Activated T-cell treated with anti-CD3 and anti-CD28 coated beads, Interleukin-2, amount 50 U/mL, for 72 hours (primary cell): ENCODE measurements around the gene NTNG2. TPM values are rescaled to one million over a fixed set of nuclear protein-coding genes. Genes with fewer than 3 reads are reported as not detected.

Experiments
- ATAC-seq, 2 donors: fragments of 150-1000 bp; cut with Tn5 transposase; replicated peaks in 1 of 2; 2 replicates each; pipeline ENCODE4 v1.10.0; 2021; ENCODE audit warnings: moderate library complexity in 2 of 2, mild to moderate bottlenecking in 1 of 2
- DNase-seq, 2 donors: peaks; one replicate each; pipeline ENCODE4 v3.0.0; 2021 to 2022; ENCODE audit warnings: mixed read lengths in 1 of 2
- H3K27ac Mint-ChIP-seq: one replicate; pipeline ENCODE4 v1.8.0; 2022; ENCODE audit warnings: mild to moderate bottlenecking, moderate library complexity, mixed read lengths
- H3K27me3 Mint-ChIP-seq: one replicate; pipeline ENCODE4 v1.8.0; 2022; ENCODE audit warnings: low read depth, mixed read lengths
- H3K36me3 Mint-ChIP-seq, 2 donors: one replicate each; pipeline ENCODE4 v1.8.0; 2022; ENCODE audit warnings: mixed read lengths in 2 of 2, mild to moderate bottlenecking in 1 of 2; ENCODE audit not compliant: insufficient read depth in 2 of 2
- H3K4me1 Mint-ChIP-seq: one replicate; pipeline ENCODE4 v1.8.0; 2022; ENCODE audit warnings: low read depth, mixed read lengths
- H3K4me3 Mint-ChIP-seq, 2 donors: one replicate each; pipeline ENCODE4 v1.8.0; 2022; ENCODE audit warnings: mild to moderate bottlenecking in 2 of 2, mixed read lengths in 2 of 2, moderate library complexity in 2 of 2
- H3K9me3 Mint-ChIP-seq, 2 donors: one replicate each; pipeline ENCODE4 v1.8.0; 2022; ENCODE audit warnings: mixed read lengths in 2 of 2
- total RNA-seq, 2 donors: library from RNA; stranded (reverse); gene quantifications; one replicate each; pipeline ENCODE4 v1.2.3, GENCODE V29; 2022

Gene NTNG2
- total RNA-seq, 2 donors from 2014 or later = 3.2 to 5.4 TPM

DNA sequence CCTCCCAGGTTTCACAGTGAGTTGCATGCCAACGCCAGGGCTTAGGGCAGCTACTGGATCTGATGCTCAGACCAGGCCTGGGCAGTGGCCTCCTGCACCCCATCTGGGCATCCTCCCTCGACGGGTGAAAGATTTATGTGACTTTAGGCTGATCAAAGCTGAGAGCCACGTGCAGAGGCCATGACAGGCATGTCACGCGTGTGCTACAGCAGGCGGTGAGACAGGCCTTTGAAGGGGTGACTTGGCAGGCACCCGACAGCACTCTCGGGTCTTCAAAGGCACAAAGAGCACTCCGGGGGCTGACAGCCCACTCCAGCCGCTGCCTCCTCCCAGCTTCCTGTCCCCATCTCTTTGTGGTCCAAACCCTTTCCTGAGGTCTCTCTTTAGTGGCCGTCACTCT is 66.2 kb downstream of the NTNG2 start:
- no peak for DNase-seq
- no peak for ATAC-seq
- Mint-ChIP-seq H3K27ac (no peak overlapping the region), H3K4me3 (no peak overlapping the region), H3K36me3 (no peaks in the 10 kb centered on the region), H3K27me3 (no peaks in the 10 kb centered on the region), H3K9me3 (no peaks in the 10 kb centered on the region), H3K4me1 (peaks cover 5% of the 10 kb centered on the region)

- no peaks in the 10 kb centered on the region for H3K27me3 Mint-ChIP-seq
- H3K4me3 Mint-ChIP-seq = no peak overlapping the region
- H3K4me1 Mint-ChIP-seq = peaks cover 5% of the 10 kb centered on the region
- ATAC-seq (no peak), DNase-seq (no peak)
- no peaks in the 10 kb centered on the region for H3K36me3 Mint-ChIP-seq
- H3K9me3 Mint-ChIP-seq = no peaks in the 10 kb centered on the region
- H3K27ac Mint-ChIP-seq = no peak overlapping the region
These were observed 68.7 kb downstream of the NTNG2 start for GRCh38 chr9:132230605-132231004.

DNA sequence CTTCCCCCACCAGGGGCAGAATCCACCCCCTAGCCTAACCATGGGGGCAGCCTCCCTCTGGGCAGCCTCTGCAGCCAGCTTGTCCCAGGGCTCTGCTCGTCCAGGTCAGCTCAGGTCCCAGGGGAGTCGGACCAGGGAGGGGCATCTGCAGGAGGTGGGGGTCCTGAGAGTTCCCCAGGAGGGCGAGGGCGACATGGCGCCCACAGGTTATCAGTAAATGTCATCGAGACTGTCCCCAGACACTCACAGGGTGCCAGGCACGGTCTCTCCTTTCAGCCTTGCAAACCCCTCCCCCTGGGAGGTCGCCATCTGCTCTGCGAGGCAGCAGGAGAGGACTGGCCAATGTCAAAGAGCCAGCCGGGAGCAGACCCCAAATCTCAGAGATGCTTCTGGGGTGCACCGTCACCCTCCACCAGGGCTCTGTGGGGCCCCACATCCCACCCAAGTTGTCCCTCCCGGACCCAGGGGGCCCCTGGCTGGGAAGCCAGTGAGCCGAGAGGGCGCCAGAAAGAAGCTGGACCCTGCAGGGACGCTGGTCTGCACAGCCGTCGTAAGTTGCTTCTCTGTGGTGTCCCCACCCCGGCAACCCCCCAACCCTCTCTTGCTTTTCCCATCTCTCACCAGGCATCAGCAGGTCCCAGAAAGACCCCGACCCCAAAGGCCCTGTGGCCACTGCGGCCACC is 69.3 kb downstream of the NTNG2 start:
- no peaks in the 10 kb centered on the region for H3K36me3 Mint-ChIP-seq
- DNase-seq = no peak
- no peak for ATAC-seq

DNA sequence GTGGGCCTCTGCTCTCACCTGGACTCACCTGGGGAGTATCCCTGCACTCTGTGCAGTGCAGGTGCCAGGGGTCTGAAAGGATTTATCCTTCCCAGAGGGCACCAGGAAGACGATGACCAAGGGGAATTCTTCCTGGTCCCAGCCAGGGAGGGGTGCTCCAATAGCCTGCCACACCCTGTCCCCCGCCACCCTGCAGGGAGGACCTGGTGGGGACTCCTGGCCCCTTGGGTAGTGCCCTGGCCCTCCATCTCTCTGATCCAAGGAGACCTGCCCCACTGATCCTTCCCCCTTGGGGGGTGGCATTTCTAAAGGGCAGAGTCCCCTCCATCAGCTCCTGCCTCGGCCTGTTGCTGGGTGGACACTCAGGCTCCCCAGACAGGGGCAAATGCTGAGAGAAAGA is 70.7 kb downstream of the NTNG2 start:
- Mint-ChIP-seq H3K9me3 (no peaks in the 10 kb centered on the region), H3K27ac (no peak overlapping the region), H3K27me3 (no peaks in the 10 kb centered on the region), H3K36me3 (no peaks in the 10 kb centered on the region), H3K4me3 (no peak overlapping the region), H3K4me1 (peaks cover 13% of the 10 kb centered on the region)
- DNase-seq (no peak), ATAC-seq (no peak)

More for the DNA sequence above, 69.3 kb downstream of the NTNG2 start:
- peaks cover 9% of the 10 kb centered on the region for H3K4me1 Mint-ChIP-seq
- no peaks in the 10 kb centered on the region for H3K27me3 Mint-ChIP-seq
- H3K27ac Mint-ChIP-seq = no peak overlapping the region
- H3K4me3 Mint-ChIP-seq = no peak overlapping the region
- no peaks in the 10 kb centered on the region for H3K9me3 Mint-ChIP-seq

- DNase-seq (no peak), ATAC-seq (no peak)
- no peaks in the 10 kb centered on the region for H3K9me3 Mint-ChIP-seq
- H3K4me3 Mint-ChIP-seq = no peak overlapping the region
- no peaks in the 10 kb centered on the region for H3K36me3 Mint-ChIP-seq
- H3K27me3 Mint-ChIP-seq = no peaks in the 10 kb centered on the region
- no peak overlapping the region for H3K27ac Mint-ChIP-seq
- peaks cover 12% of the 10 kb centered on the region for H3K4me1 Mint-ChIP-seq
These were observed 71.3 kb downstream of the NTNG2 start for GRCh38 chr9:132233138-132233537.

GRCh38 chr9:132234535-132234934 is 72.7 kb downstream of the NTNG2 start:
- no peak overlapping the region for H3K27ac Mint-ChIP-seq

DNA sequence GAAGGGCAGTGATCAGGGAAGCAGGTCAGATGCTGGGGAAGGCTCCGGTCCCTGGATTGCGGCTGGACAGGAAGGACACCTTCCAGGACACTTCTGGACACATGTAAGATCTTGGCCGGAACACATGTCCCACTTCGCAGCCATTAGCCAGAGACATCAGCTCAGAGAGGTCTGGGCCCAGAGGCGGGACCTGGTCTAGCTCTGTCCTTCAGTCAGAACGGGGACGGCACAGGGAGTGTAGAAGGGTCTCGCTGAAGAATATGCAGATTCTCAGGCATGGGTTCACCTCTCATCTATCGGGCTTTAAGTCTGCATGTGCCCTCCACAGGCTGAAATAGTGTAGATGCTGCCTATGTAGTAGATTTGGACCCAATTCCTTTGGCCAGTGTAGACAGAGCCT is 73.3 kb downstream of the NTNG2 start:
- H3K4me1 Mint-ChIP-seq = peaks cover 8% of the 10 kb centered on the region
- no peak for ATAC-seq
- H3K9me3 Mint-ChIP-seq = no peaks in the 10 kb centered on the region
- DNase-seq = no peak
- no peaks in the 10 kb centered on the region for H3K27me3 Mint-ChIP-seq
- no peak overlapping the region for H3K27ac Mint-ChIP-seq
- H3K36me3 Mint-ChIP-seq = no peaks in the 10 kb centered on the region
- H3K4me3 Mint-ChIP-seq = no peak overlapping the region

More at GRCh38 chr9:132234535-132234934, 72.7 kb downstream of the NTNG2 start:
- Mint-ChIP-seq H3K4me1 (peaks cover 8% of the 10 kb centered on the region), H3K9me3 (no peaks in the 10 kb centered on the region), H3K4me3 (no peak overlapping the region), H3K27me3 (no peaks in the 10 kb centered on the region), H3K36me3 (no peaks in the 10 kb centered on the region)
- ATAC-seq (no peak), DNase-seq (no peak)

- Mint-ChIP-seq H3K4me1 (peaks cover 8% of the 10 kb centered on the region), H3K36me3 (no peaks in the 10 kb centered on the region), H3K27me3 (no peaks in the 10 kb centered on the region), H3K27ac (no peak overlapping the region), H3K9me3 (no peaks in the 10 kb centered on the region), H3K4me3 (no peak overlapping the region)
- DNase-seq (peak; percentile 80 to 85), ATAC-seq (no peak)
These were observed 74.2 kb downstream of the NTNG2 start for GRCh38 chr9:132235894-132236661.

DNA sequence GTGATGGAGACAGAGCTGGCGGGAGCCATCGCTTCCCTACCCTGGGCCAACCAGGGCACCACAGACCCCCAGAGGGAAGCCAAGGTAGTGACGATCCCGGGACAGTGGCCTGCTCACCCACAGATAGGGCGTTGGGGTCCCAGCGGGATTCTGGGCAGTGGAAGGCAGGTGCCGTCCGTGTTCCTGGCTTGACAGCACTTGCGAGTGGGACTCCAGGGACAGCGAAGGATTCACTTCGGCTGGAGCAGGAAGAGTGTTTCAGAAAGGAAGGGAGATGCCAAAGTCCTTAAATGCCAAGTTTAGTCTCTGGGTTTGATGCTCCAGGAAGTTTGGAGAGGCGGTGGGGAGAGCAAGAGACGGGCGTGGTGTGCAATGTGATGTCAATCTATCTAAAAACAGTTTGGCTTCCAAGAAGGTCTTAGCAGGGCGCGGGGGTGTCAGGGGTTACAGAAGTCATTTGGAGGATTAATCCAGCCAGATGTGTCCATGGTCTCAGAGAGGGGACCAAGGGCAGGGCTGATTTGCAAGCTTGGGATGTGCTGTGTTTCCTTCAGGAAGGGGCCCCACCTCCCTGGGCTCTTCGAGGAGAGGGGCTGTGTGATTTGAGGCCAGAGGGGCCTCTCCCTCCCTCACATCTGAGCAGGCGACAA is 74.9 kb downstream of the NTNG2 start:
- ATAC-seq (no peak), DNase-seq (no peak)
- peaks cover 0 to 2% of the 10 kb centered on the region in 2 donors for H3K36me3 Mint-ChIP-seq
- H3K4me1 Mint-ChIP-seq = peaks cover 12% of the 10 kb centered on the region
- H3K27me3 Mint-ChIP-seq = no peaks in the 10 kb centered on the region
- no peak overlapping the region for H3K27ac Mint-ChIP-seq
- no peak overlapping the region for H3K4me3 Mint-ChIP-seq
- no peaks in the 10 kb centered on the region for H3K9me3 Mint-ChIP-seq

DNA sequence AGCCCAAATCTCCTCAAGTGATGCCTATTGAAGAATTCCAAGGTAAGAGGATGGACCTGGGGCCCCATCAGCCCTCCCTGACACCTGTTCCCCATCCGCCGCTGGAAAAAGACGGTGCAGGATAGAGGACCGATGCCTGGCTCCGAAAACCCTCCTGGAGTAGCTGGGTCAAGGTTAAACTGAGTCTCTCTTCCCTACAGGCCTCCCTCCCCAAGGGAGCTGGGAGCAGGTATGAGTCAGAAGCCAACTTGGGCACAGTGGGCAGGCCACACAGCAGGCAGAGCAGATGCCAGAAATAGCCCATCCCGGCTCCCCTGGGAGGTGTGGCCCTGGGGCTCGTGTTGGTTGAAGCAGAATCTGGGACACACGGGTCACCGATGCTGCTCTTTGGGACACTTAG is 75.6 kb downstream of the NTNG2 start:
- no peaks in the 10 kb centered on the region for H3K9me3 Mint-ChIP-seq
- H3K4me1 Mint-ChIP-seq = peaks cover 16% of the 10 kb centered on the region
- H3K27ac Mint-ChIP-seq = no peak overlapping the region
- no peak for DNase-seq
- no peak overlapping the region for H3K4me3 Mint-ChIP-seq
- H3K36me3 Mint-ChIP-seq = peaks cover 0 to 2% of the 10 kb centered on the region in 2 donors
- H3K27me3 Mint-ChIP-seq = no peaks in the 10 kb centered on the region
- no peak for ATAC-seq

DNA sequence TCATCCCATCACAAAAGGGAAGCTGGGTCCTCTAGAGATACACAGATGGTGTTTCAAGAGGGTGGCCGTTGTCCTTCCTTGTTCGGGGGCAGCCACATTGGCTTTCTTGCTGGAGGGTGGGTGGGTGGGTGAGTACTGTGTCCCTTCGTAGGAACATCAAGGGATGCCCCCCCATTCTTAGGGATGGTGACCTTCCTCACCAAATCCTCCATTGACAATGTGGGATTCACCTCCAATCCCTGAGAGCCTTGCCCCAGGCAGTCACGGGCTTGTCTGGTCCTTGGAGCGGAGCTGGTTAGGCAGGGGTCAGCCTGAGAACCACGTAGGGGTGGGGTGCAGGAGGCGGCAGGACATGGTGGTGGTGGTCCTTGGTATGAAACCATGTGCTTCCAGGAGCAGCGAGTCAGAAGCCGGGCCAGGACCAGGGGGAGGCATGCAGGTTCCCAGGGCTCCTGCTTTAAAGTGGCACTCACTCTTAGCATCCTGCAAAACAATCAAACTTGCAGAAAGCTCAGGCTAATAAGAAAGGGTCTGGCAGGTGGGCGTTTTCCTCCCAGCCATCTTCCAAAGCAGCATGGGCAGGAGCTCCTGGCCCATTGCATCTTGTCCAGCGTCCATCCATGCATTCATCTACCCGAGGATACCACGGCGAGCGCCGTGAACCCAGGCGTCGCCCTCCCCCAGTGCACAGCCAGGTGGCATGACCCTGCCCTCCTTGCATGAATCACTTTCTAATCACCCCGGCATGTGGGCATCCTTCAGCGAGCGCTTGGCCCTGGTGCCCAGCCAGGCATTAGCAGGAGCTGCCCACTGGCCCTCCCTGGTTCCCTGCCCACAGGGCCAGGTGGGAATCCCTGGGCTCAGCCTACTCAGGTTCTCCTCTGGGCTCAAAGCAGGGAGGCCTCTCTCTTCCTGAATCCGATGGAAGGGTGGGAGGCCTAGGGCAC is 76.4 kb downstream of the NTNG2 start:
- Mint-ChIP-seq H3K4me3 (no peak overlapping the region), H3K27ac (no peak overlapping the region), H3K27me3 (no peaks in the 10 kb centered on the region), H3K4me1 (peaks cover 18% of the 10 kb centered on the region), H3K9me3 (no peaks in the 10 kb centered on the region), H3K36me3 (peaks cover 0 to 2% of the 10 kb centered on the region in 2 donors)
- DNase-seq (no peak), ATAC-seq (no peak)

GRCh38 chr9:132238992-132239391 is 77.1 kb downstream of the NTNG2 start:
- no peaks in the 10 kb centered on the region for H3K9me3 Mint-ChIP-seq
- ATAC-seq = no peak

More at GRCh38 chr9:132238992-132239391, 77.1 kb downstream of the NTNG2 start:
- Mint-ChIP-seq H3K36me3 (peaks cover 0 to 2% of the 10 kb centered on the region in 2 donors), H3K4me3 (no peak overlapping the region), H3K4me1 (peaks cover 18% of the 10 kb centered on the region), H3K27ac (no peak overlapping the region), H3K27me3 (no peaks in the 10 kb centered on the region)
- no peak for DNase-seq
